ENCODE results near the gene LDLR.

GRCh38 chr19:11054628-11055027 is 34.6 kb upstream of the LDLR start:
- TF ChIP-seq CTCF (IDR thresholded peaks at IDR 0.05) (no peak), POLR2A (IDR thresholded peaks at IDR 0.05) (no peak)

All from transverse colon (tissue), 3 donors.